GM21381 (cell line): ENCODE data around the gene BAG5.
A peak's percentile ranks its signal among the peaks of the same experiment; 100 is the strongest.

Experiments used
- ATAC-seq: cut with Tn5 transposase; IDR thresholded peaks from one replicate; pipeline ENCODE4 v1.9.1; 2021; ENCODE audit warnings: mild to moderate bottlenecking, moderate library complexity; ENCODE audit not compliant: unreplicated experiment

BAG5 gene

DNA sequence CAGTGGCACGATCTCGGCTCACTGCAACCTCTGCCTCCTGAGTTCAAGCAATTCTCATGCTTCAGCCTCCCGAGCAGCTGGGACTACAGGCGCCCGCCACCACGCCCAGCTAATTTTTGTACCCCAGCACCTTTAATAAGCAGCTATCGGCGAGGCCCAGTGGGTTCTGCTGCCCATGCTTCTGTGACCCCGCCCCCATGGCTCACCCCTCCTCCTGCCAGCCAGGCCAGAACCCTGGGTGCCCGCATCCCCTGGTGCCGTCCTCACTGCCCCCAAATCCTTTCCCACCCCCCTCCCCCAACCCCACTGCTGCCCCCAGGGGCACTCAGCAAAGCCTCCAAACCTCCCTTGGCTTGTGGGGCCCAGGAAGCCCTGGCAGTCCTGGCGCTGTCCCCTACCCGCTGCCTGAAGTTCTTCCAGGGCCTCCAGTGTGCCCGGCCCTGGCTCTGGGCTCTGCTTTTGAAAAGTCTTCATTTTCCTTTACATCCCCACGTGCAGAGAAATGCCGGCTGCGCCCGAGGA lies 14.5 kb downstream of the BAG5 start:
- no peak for ATAC-seq

DNA sequence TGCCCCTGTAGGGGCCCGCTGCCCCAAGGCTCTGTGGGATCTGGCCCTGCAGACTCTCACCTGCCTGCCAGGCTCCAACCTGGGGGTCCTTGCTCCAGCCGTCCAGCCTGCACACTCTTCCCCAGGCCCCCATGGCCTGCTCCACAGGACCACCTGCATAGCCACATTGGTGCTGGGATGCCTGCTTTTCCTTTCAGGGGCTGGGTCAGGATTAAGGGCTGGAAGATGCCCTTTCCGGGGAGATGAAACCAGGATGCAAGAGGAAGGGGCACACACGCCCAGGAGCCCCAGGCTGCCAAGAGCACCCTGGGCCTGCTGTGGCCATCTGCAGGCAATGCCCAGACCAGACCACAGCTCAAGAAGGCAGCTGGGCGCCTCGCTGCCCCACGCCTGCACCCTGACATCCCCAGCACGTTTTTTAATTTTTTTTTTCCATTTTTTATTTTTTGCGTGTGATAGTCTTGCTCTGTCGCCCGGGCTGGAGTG lies 15.0 kb downstream of the BAG5 start:
- no peak for ATAC-seq

- ATAC-seq: peak; percentile 60
Observed at GRCh38 chr14:103546652-103547454, 15.6 kb downstream of the BAG5 start.

DNA sequence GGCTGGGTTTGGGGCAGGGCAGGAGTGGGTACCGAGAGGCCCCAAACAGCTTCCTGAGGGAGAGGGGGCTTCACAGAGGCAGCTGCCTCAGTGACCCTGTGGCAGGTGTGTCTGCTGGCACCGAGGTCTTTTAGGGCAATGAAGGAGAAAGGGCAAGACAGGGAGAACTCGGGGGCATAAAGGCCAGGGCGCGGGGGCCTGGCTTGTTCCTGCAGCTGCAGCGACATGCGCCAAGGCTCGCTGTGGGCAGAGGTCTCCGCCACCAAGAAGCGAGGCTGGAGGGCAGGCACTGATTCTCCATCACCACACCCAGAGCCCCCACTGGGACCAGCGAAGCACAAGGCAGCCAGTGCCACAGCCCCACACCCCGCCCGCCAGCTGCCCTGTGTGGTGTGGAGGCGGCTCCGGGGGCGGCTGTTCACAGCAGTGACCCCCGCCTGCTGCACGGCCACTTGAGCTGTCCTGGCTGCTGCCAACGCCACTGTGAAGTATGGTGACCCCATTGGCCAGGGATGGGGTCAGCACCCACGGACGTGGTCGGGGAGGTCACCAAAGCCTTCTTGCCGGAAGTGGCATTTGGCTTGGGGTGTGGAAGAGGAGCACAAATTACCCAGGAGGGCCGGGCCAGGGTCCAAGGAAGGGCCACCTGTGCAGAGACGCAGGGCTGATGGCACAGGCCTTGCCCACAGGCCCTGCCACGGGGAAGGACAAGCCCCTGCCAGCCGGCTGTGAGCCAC lies 16.4 kb downstream of the BAG5 start:
- no peak for ATAC-seq

DNA sequence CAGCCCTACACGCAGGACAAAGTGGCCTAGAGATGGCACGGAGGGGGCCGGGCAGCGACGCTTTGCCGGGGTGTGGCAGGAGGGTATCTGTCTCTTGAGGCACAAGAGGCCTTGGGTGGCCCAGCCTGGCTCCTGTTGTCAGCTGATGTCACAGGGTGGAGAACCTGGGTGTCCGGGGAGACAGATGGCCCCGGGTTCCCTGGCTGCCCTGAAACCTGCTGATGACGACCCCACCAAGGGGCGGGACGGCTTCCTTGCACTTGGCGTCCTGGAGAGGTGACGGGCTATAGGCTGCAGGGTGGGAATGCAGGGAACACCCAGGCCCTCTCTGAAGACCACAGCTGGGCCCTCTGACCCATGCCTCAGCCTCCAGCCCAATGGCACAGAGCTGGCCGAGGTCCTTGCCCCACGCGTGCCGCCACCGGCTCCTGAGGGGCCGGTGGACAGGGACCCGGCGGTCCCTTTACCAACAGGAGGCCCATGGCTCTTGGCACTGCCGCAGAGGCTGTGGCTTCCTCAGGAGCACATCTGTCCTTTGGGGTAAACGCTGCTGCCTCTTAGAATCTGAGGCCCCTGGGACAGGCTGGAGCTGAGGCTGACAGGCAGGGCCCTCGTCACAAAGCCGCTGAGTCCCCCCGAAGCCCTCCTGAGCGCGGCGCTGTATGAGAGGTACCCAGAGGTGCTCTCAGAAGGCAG lies 17.1 kb downstream of the BAG5 start:
- no peak for ATAC-seq

DNA sequence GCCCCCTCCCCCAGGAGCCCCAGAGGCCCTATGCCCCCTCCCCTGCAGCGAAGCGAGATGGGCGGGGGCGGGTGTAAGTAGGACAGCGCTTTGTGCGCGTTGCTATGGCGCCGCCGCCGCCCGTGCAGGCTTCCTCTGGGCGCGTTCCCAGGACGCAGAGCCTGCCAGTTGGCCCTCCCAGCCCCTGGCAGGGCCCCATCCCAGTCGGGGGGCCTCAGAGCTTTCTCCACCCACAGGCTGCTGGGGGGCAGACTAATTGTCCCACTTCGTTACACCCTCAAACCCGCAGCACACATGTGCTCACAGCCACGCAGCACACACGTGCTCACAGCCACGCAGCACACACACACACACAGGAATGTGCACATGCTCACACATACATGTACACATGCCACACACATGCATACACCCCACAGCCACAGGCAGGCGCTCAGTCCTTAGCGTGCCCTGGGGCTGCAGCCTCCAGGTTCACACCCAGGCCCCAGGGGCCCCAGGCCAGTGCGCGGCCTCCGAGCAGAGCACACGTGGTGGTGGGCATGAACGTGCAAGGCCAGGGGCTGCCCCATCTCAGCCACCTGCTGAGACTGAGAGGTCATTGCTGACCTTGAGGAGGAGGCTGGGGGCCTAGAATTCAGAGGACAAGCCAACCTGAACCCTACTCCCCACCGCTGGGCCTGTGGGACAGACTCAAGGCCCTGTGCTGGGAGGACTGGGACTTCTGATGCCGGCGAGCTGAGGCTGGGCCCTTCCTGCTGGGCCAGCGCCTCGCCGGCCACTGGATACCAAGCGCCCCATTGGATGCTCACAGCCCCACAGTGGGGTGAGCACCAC lies 17.9 kb downstream of the BAG5 start:
- no peak for ATAC-seq

DNA sequence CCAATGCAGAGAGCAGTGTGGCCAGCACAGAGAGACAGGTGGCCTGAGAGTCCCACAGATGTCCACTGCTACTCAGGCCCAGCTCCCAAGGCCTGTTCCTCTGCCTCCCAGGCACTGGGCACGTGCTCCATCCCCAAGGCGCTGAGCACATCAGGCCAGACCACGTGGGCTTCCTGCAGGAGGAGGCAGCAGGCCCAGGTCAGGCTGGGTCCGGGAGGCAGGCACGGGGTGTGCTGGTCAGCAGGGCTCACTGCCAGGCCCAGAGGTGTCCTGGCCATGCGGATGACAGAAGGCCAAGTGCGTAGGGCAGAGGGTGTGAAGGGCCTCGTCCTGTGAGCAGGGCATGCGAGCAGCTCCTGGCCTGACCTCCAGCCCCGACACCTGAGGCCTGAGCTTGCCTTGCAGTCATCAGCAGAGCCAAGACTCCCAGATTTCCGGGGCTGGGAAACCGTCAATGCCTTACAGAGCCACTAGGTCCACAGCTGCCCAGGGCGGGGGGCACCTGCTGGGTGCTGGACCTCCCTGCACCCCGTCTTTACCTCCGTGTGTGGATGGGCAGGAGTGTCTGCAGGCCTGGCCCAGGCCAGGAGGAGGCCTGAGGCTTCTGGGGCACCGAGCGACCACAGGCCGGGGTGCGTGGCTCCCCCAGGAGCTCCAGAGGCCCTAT lies 18.6 kb downstream of the BAG5 start:
- no peak for ATAC-seq

DNA sequence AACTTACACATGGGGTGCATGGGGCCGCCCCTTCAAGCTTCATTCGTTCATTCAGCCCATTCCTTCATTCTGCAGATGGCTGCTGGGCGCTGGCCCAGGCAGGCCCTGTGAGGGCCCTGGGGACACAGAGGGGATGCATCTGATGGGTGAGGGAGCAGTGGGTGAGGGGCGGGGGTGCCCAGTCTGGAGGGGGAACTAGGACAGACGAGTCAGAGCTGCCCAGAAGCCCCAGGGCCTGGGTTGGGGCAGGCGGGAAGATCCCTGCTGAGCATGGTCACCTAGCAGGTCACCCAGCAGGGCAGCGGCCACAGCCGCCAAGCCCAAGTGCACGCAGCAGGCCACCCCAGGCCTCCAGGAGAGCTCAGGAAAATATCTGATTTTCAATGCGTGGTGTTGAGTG lies 19.3 kb downstream of the BAG5 start:
- ATAC-seq: no peak

DNA sequence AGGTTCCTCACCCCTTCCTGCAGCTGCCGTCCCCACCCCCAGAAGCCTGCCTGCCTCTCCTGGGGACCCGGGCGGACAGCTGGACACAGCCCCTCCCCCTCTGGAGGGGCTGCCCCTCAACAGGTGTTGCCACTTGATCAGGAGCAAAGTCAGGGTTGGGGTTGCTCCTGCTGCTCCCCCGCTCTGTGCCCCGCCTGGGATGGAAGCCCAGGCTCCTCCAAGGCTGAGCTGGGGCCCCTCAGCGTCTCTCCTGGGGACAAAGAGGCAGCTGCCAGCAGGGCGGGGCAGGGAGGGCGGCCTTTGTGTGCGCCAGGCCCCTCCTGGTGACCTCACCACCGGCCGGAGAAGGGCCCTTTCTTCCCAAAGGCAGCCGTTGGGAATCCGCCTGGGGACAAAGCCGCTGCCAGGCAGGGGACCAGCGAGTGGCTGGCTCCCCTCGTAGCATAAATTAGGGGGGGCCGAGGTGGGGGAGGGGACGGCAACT lies 19.8 kb downstream of the BAG5 start:
- ATAC-seq: no peak

GRCh38 chr14:103541709-103542604 lies 20.5 kb downstream of the BAG5 start:
- no peak for ATAC-seq

- no peak for ATAC-seq
Observed at GRCh38 chr14:103540821-103541708, 21.4 kb downstream of the BAG5 start.

DNA sequence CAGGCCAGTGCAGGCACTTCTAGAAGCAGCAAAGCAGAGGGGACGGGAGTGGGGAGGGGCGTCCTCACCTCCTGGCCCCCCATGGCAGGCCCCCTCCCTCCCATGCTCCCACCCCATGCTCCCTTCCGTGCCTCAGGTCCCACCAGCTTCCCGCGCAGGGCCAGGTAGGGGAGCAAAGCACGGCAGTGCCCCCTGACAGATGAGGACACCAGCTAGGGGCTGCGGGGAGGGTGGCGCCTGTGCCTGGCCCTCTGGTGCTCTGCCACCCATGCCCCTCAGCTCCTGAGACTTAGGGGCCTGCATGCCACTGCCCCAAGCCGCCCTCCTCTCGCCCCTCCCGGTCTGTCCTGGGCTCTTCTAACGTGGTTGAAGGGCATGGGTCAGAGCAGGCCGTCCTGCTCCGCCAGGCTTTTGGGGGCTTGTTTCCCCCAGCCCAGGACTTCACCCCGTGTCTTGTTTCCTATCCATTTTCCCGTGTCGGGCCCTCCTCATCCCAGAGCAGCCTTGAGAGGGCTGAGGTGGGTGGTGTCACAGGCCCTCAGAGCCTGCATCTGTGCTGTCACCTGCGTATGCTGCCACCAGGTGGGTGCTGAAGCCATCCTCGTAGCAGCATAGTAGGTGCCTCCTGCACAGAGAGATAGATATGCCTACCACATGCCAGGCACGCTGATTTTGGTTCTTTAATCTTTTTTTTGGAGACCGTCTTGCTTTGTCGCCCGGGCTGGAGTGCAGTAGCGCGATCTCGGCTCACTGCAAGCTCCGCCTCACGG lies 23.2 kb downstream of the BAG5 start:
- ATAC-seq: no peak

DNA sequence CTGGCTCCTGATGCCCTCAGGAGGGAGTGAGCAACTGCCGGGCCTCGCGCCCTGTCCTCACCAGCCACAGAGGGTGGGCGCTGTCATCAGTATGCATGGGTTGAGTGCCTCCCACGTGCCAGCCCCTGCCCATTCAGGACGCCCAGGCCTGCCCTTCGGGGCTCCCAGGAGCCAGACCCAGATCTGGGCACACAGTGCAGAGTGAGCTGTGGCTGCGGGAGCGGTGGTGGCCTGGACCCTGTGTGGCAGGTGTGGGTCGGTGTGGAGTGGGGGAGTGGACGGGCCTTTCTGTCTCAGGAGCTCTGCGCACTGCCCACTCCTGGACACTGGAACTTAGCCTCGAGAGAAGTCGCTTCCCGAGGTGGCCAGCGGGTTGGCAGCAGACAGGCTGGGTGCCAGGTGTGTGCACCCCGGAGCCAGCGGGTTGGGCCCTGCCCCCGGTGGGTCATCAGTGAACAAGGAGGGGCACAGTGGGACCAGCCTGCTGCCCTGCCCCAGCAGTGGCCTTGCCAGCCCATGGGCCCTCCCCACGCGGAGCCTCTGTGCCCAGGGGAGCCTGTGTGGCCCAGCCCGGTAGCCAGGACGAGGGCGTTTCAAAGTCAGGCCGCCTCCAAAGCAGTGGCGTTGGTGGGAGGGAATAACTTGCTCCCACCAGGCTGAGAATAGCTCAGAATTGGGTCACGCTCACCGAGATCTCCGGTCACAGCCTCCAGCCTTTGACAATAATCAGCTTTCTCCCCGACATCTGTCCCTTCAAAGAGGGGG lies 24.0 kb downstream of the BAG5 start:
- ATAC-seq: no peak

GRCh38 chr14:103537175-103537990 lies 25.1 kb downstream of the BAG5 start:
- ATAC-seq: no peak

GRCh38 chr14:103536693-103537092 lies 25.8 kb downstream of the BAG5 start:
- no peak for ATAC-seq
